RCC 7860 (cell line): ENCODE data around the gene LRP5.

Experiments
- DNase-seq: peaks from one replicate; pipeline ENCODE4 v3.0.0-alpha.2; 2015; ENCODE audit warnings: low spot score
- FAIRE-seq: peaks from 2 replicates; lab custom pipeline; 2012; peaks lifted over from hg19 to GRCh38; lab: Jason Lieb, UNC

Gene LRP5

DNA sequence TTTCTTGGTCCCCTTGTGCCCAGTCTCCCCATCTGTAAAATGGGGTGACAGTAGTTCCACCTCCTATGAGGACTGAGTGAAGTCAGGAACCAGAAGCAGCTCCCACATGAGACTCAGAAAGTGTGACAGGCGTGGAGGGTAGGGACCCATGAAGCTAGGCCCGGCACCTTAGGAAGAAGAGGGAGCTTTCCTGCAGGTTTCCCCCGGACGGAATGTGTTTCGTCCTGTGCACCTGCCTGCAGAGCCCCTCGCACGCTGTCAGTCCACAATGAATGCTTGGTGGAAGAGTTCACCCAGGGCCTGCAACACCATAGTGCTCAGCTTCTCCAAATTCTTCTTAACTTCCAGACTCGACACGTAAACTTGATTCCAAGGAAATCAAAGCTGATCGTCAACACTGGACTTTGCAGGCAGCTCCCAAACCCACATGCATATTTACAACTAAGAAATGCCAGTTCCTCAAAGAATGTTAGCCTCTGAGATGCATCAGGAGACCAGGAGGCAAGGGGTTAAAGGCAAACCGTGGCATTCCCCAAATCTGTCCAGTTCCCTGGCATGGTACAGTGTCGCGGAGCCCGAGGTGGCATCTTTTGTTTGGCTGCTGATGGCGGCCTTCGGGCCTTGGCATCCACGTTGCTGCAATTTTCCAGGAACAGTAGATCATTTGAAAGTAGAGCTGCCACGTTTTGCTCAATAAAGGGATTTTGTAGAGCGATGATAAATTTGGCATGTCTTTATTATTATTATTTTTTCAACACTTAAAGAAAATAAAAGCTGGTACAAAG, 15.4 kb downstream of the LRP5 start:
- DNase-seq (no peak), FAIRE-seq (no peak)

- FAIRE-seq (no peak), DNase-seq (no peak)
These were observed 16.1 kb downstream of the LRP5 start for GRCh38 chr11:68328374-68329091.

GRCh38 chr11:68329536-68329935, 17.1 kb downstream of the LRP5 start:
- DNase-seq (no peak), FAIRE-seq (no peak)

GRCh38 chr11:68329978-68330699, 17.7 kb downstream of the LRP5 start:
- DNase-seq (no peak), FAIRE-seq (no peak)

GRCh38 chr11:68330700-68331337, 18.4 kb downstream of the LRP5 start:
- FAIRE-seq, result no peak
- no peak for DNase-seq

DNA sequence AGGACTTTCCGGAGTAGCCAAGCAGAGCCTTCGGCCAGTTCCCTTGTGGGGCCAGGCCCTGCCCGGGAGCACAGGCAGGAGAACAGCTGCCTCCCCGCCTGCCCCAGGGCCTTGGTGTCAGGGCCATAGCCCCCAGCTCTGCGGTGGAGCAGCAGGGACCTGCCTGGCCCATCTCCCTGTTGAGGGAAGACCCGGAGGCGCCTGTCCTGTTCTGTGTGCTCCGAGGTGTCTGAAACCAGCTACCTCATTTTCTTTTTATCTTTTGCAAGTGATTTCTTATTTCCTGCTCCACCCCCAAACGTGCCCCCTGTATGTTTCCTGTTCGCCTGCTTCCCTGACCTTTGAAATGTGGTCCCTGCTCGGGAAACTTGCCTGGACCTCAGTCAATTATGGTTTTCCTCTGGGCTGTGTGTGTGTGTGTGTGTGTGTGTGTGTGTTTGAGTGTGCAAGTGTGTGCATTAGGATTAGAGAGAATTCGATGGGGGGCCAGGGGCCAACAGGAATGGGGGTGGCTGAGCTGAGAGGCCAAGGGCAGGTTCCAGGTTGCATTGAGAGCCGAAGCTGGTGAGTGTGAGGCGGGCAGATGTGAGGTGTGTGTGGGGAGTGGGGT, 19.1 kb downstream of the LRP5 start:
- no peak for FAIRE-seq
- DNase-seq, result no peak

DNA sequence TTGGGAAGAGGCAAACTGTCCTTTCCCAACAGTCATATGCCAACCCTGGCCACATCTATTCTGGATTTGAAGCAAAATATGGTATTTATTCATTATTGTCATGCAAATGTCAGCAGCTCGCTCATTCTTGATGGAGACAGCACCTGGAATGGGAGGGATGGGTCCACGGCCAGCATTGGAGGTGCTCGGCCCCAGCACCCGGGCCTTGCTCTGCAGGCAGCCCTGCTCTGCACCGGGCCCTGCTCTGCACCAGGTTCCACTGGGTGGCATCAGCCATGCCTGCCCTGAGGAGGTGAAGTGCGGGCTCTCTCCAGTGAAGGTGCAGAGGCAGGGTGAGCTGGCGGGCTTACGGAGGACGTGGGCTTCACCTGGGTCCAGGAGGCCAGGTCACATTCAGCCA, 19.8 kb downstream of the LRP5 start:
- DNase-seq, result no peak
- no peak for FAIRE-seq

DNA sequence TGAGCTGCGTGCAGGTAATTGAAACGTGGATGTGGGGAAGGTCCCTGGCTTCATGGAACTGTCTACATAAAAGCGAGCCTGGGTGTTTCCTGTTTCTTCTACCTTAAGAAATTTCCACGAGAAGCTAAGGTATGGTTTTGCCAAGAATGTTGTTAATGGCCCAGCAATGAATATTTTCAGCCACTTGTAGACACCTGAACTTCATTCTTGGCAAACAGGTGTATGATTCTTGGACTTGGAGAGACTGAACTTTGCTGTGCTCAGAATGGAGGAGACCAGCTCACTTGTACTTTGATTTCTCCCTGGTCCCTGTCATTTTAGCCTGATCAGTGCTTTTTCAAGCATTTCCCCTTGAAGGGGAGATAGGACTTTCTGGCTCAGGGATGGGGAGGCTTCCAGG, 20.8 kb downstream of the LRP5 start:
- FAIRE-seq (no peak), DNase-seq (no peak)

DNA sequence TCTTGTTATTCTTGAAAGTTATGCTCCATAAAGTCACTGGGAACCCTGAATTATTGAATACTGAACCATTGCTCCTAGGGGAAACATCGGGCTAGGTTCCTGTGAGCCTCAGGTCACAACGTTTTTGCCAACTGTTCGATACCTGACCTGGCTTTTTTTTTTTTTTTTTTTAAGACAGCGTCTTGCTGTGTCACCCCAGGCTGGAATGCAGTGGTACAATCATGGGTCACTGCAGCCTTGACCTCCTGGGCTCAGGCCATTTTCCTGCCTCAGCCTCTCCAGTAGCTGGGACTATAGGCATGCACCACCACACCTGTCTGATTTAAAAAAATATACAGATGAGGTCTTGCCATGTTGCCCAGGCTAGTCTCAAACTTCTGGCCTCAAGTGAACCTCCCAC, 22.5 kb downstream of the LRP5 start:
- FAIRE-seq, result no peak
- no peak for DNase-seq

- FAIRE-seq (no peak), DNase-seq (no peak)
These were observed 23.3 kb downstream of the LRP5 start for GRCh38 chr11:68335683-68336082.

GRCh38 chr11:68336716-68337115, 24.3 kb downstream of the LRP5 start:
- FAIRE-seq, result no peak
- DNase-seq, result no peak

DNA sequence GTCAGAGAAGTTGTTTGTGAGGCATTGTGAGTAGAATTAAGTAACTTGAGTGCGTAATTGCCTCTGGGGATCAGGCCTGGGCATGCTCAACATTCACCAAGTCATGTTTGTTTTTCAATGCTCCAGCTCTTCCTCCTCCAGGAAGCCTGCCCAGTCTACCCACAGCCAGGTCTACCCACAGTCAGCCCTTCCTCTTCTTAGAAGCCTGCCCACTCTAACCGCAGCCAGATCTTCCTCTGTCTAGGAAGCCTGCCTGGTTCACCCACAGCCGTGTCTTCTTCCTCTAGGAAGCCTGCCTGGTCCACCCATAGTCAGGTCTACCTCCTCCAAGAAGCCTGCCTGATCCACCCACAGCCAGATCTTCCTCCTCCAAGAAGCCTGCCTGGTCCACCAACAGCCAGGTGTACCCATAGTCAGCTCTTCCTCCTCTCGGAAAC, 25.0 kb downstream of the LRP5 start:
- DNase-seq (no peak), FAIRE-seq (no peak)

GRCh38 chr11:68338051-68338780, 25.8 kb downstream of the LRP5 start:
- FAIRE-seq (no peak), DNase-seq (no peak)

GRCh38 chr11:68340003-68340767, 27.8 kb downstream of the LRP5 start:
- FAIRE-seq, result no peak
- no peak for DNase-seq

DNA sequence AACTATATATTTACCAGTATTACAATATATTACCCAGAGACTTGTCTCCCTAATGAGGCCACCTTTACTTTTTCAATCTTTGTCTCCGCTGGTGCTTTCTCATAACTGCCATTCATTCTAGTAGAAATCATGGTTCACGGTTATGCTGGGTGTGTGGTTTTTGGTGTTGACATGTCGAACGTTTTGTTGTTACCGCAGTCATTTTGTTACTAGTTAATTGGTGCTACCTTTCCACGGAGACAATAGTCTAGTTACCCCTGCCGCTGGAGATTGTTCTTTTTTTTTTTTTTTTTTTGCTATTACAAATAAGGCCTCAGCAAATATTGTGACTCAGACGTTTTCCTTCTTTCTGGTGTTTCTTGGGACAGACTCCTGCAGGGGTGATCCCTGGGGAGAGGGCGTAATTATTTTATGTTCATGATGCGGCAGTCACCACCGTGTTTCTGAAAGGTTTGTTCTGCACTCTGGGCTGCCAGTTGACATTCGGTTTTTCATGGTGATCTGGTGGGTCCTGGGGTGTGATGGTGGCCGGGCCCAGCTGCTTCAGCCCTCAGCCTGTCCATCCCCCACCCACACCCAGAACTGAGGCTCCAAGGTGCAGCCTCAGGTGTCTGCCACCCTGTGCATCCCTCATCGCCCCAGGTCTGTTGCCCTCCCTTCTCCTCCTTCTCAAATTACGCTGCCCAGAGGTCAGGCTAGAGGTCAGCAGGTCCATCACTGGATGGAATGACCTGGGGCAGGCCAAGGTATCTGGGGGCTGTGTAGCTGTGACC, 28.6 kb downstream of the LRP5 start:
- DNase-seq, result no peak

GRCh38 chr11:68341557-68342458, 29.4 kb downstream of the LRP5 start:
- FAIRE-seq, result no peak
- no peak for DNase-seq

More for the DNA sequence above, 28.6 kb downstream of the LRP5 start:
- FAIRE-seq, result no peak

GRCh38 chr11:68342459-68343158, 30.2 kb downstream of the LRP5 start:
- DNase-seq, result no peak
- FAIRE-seq, result no peak
